Measurements from ENCODE around the gene CACNA1H. TPM values are rescaled to one million over a fixed set of nuclear protein-coding genes. Genes with fewer than 3 reads are reported as not detected.

Gene CACNA1H
- total and polyA plus RNA-seq, 2 of the 8 experiments (the other 6 are each of a cell fraction or from before 2014, with no cell fraction given): 14.0 to 28.7 TPM

- Histone ChIP-seq H3K56ac (replicated peaks; ENCODE audit: insufficient read length, low read depth, low read length) (no peak overlapping the region), H2BK12ac (ENCODE audit: low read depth, low read length) (no peak overlapping the region), H3K14ac (ENCODE audit: insufficient read length) (no peak overlapping the region), H2BK120ac (replicated peaks; ENCODE audit: low read depth, low read length) (no peak overlapping the region), H3K27ac (ENCODE audit: low read depth, low read length) (no peak overlapping the region), H2BK5ac (ENCODE audit: low read depth, low read length) (no peak overlapping the region), H3K27me3 (replicated peaks in 1 of 4; ENCODE audit: control insufficient read depth in 3 of 4, extremely low read depth in 1 of 4, insufficient read depth in 3 of 4, low read length in 3 of 4) (no peaks in the 10 kb centered on the region), H3K18ac (ENCODE audit: extremely low read depth, low read length) (no peak overlapping the region), H3K4me3 (ENCODE audit: extremely low read depth in 1 of 4, insufficient read depth in 2 of 4, low read depth in 3 of 4, low read length in 4 of 4) (no peak overlapping the region), H3K36me3 (ENCODE audit: control insufficient read depth in 2 of 4, insufficient read depth in 4 of 4, low read length in 3 of 4) (peaks cover 4 to 65% (median 8%) of the 10 kb centered on the region in 4 experiments; a peak in 5 of 8 replicates), H3K4ac (replicated peaks; ENCODE audit: insufficient read length, low read depth, low read length) (no peak overlapping the region), H3K4me2 (ENCODE audit: insufficient read depth in 1 of 2, low read depth in 2 of 2, low read length in 2 of 2) (no peak overlapping the region), H2BK20ac (ENCODE audit: low read length) (no peak overlapping the region), H4K5ac (ENCODE audit: insufficient read length, low read depth, low read length) (no peak overlapping the region), H3K23me2 (ENCODE audit: low read depth, low read length) (no peaks in the 10 kb centered on the region), H4K91ac (replicated peaks; ENCODE audit: insufficient read length, low read length) (no peak overlapping the region), H3K9ac (replicated peaks in 1 of 4; ENCODE audit: extremely low read depth in 1 of 4, low read depth in 3 of 4, low read length in 3 of 4) (no peak overlapping the region), H4K20me1 (replicated peaks in 1 of 2; ENCODE audit: control insufficient read depth in 1 of 2, insufficient read depth in 2 of 2, low read length in 2 of 2) (peaks cover 0 to 10% of the 10 kb centered on the region in 2 experiments), H3K23ac (ENCODE audit: insufficient read length) (no peak overlapping the region), H2BK15ac (ENCODE audit: low read length) (no peak overlapping the region), H2AFZ (ENCODE audit: low read length) (no peak overlapping the region), H2AK5ac (ENCODE audit: low read depth, low read length) (no peak overlapping the region), H3K4me1 (replicated peaks in 1 of 4; ENCODE audit: control insufficient read depth in 3 of 4, insufficient read depth in 4 of 4, low read length in 3 of 4) (no peaks in the 10 kb centered on the region), H4K8ac (ENCODE audit: extremely low read depth, insufficient read depth, low read length) (peak overlapping the region; percentile 25; the same call in 1 of the 2 replicates), H3K79me2 (ENCODE audit: control insufficient read depth in 1 of 2, insufficient read depth in 2 of 2, low read length in 2 of 2) (no peaks in the 10 kb centered on the region), H3K79me1 (ENCODE audit: low read depth, low read length) (no peaks in the 10 kb centered on the region), H3K9me3 (ENCODE audit: insufficient read depth in 2 of 2, low read depth in 1 of 2, low read length in 1 of 2) (no peaks in the 10 kb centered on the region)
- CTCF ChIA-PET (ENCODE audit: partially characterized antibody): no interaction called here
- FAIRE-seq: no peak
- POLR2A ChIA-PET (ENCODE audit: partially characterized antibody): no interaction called here
- DNase-seq (ENCODE audit: low read depth in 1 of 2, low spot score in 2 of 2): no peak
- 95% methylated on average over 24 of the region's 40 CpGs; no CpG with 5 or more reads in 1 of the 2 experiments for WGBS, 2 experiments (ENCODE audit: extremely low coverage in 1 of 2, insufficient coverage in 1 of 2, insufficient read length in 1 of 2, insufficient replicate concordance in 2 of 2, low coverage in 1 of 2, low lambda C conversion rate in 2 of 2, missing lambda C conversion rate in 1 of 2)
- no peak for TF ChIP-seq TBP (IDR thresholded peaks at IDR 0.05; ENCODE audit: low read depth, low read length)
These were observed 59.8 kb downstream of the CACNA1H start for GRCh38 chr16:1212616-1213194.
